Activated T-cell treated with anti-CD3 and anti-CD28 coated beads for 48 hours (primary cell): ENCODE measurements around the gene PTPRD.

ENCODE experiments used
- DNase-seq: peaks from one replicate; pipeline ENCODE4 v3.0.0-alpha.2; 2020; ENCODE audit warnings: low read depth

The PTPRD gene

DNA sequence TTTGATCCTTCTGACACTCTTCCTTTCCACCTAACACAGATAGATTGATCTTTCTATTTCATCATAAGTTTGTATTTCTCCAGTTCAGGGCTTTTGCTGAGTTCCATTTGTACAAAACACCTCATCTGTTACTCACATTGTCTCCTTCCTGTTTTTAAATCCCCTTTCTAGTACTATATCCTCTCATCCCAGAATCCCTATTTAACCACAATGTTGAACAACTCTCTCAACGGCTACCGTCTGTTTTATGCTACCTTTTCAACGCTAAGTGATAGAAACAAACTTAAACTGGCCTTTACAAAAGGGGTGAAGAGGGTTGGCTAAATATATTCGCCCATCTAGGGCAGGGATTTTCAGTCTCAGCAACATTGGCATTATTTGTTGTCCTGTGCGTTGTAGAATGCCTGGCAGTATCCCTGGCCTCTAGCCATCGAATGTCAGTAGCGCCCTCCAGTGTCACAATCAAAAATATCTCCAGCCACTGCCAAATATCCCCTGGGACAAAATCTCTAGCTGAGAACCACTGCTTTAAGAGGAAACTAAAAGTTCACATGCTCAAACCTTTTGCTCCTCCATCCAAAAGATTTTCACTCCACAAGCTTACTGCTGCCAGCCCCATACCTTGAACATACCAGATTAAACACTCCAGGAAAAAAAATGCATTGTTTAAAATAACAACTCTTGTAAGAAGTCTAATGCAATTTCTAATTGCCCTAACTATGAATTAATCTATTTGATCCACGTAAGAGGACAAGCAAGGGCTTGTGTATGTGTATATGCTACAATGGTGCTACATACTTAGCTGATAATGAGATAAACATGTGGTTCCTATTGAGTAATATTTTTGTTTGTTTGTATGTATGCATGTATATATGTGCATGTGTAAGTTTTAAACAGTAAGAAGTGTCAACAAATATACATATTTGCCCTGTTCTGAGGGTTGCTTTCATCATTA, 344.0 kb downstream of the PTPRD start:
- DNase-seq = no peak

GRCh38 chr9:10265153-10265631, 347.6 kb downstream of the PTPRD start:
- DNase-seq = no peak

GRCh38 chr9:10260501-10260900, 352.3 kb downstream of the PTPRD start:
- DNase-seq = no peak

- DNase-seq = no peak
Measured at GRCh38 chr9:10259668-10260067, 353.1 kb downstream of the PTPRD start.

DNA sequence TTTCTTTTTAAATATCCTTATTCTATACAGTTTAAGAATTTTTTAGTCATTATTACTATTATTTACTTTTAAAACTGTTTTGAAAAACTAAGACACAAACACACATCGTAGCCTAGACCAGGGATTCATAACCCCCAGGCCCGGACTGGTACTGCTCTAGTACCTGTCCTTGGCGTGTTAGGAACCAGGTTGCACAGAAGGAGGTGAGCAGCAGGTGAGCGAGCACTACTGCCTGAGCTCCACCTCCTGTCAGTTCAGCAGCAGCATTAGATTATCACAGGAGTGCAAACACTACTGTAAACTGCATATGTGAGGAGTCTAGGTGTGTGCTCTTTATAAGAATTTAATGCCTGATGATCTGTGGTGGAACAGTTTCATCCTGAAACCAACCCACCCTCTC, 357.0 kb downstream of the PTPRD start:
- DNase-seq = no peak

GRCh38 chr9:10254338-10254737, 358.5 kb downstream of the PTPRD start:
- no peak for DNase-seq

DNA sequence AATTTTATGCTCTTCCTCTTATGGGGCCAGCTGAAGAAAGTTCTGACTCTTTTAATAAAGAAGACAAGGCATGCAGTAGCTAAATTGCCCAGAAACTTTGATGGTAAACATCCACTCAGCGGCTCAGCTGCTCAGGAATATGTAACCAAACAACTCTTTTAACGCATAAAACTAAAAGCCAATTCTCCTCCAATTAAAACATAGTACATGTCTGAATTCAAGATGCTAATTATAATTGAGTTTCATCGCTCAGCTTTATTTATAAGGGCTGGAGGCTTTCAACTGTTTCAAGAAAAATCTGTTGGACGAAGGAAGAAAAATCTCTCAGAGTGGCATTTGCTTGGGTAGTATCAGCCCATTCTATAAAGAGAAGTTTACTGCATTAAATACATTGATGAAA, 359.5 kb downstream of the PTPRD start:
- DNase-seq = no peak

GRCh38 chr9:10252174-10252573, 360.6 kb downstream of the PTPRD start:
- DNase-seq = no peak

DNA sequence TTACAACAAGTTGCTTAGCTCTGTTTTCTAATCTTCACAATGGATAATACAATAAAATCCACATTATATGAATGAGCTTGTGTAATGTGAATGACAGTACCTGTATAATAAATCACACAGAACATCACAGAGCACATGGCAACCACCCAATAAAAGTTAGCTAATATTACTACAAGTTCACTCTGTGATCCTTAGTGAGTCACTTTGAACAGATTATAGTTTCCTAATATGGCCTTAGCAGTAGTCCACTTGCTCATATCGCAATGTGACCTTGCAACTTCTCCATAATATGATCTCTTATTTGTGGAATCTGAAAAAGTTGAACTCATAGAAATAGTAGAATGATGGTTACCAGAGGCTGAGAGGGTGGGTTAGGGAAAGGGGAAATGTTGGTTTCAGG, 361.3 kb downstream of the PTPRD start:
- no peak for DNase-seq

DNA sequence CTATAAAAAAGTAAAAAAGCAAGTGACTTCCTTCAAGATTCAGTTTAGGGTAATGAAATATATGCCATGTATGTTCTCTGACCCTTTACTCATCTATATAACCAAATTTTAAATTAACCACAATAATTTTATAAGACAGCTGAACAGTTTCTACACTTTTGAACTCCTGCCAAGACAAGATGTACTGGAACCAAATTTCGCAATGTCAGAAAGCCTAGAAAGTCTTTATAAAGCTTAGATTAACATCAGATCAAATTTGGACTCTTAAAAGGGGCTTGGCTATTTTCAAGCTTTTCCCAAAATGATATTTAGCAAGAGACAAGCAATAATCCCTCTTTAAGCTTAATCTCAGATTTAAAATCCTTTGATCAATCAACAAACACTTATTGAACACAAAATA, 362.6 kb downstream of the PTPRD start:
- no peak for DNase-seq

DNA sequence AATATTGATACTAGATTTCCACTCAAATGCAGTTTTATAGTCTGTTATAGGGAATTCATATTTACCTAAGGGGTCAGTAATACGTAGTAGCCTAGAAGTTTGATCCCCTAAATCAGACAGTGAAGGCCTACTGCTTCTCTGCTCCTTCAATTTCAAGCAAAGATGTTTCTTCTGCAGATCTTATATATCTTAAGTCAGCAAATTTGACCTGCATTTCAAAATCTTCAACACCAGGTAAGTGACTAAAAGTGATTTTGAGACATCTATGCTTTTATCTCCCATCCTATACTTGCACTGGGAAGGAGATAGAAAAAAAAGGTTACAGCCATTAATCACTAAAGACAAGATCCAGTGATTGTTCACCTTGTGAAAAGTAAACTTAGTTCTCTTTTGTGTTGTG, 363.9 kb downstream of the PTPRD start:
- DNase-seq = no peak

GRCh38 chr9:10242255-10242654, 370.5 kb downstream of the PTPRD start:
- DNase-seq = no peak

GRCh38 chr9:10238087-10238486, 374.7 kb downstream of the PTPRD start:
- no peak for DNase-seq

DNA sequence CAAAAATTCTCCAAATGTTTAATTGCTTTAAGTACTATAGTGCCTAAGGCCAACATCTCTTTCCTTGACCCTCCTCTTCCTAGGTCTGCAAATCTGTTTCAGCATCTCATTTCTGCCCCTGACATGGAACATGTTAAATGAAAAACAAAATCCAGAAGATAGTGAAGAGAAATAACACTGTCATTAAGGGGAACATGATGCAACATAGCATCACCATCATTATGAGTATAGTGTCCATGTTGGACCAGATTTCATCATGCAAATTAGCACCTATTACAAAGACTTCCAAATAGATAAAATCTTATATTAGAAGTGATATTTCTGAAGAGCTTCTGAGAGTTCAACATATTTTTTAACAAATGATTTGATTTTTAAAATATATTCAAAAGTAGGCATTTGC, 375.2 kb downstream of the PTPRD start:
- no peak for DNase-seq

DNA sequence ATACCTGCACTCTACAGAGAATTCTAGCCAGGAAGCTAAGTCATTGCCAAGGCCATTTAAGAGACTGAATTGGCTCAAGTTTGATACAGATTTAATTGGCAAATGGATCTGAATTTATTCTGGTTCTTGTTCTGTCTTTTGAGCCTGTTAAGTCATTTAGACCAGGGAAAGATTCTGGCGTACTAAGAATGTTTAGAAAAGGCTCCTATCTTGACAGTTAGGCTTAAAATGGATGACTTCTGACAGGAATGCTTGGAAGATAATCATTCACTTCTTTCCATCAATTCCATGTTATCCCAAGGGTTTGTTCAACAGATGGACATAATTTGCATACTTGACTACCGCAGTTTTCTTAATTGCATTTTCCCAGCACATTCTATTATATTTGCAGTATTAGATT, 376.6 kb downstream of the PTPRD start:
- no peak for DNase-seq

- no peak for DNase-seq
Measured at GRCh38 chr9:10235376-10235775, 377.4 kb downstream of the PTPRD start.

DNA sequence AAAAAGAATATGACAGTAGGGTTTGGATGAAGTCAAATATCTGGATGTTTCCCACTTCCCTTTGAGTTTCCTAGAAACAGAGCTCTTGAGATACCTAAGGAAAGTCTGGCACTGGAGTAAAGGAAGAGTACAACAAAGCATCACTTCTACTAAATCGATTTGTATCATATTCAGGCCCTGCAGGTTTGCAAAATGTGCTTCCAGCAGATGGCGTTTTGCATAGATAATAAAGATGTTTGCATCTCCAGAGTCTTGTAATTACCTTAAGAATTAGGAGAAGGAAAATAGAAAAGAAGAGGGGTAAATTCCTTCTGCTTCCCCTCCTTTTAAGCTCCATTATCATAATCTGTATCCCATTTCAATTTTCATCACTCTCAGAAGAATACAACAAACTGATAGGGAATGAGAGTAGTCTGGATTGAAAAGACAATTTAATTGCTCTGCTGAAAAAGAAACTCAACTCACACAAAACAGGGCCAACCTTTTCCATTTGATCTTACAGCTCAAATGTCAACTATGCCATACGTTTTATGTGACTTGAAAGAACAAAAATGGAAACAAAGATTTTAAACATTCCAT, 380.4 kb downstream of the PTPRD start:
- DNase-seq = no peak

DNA sequence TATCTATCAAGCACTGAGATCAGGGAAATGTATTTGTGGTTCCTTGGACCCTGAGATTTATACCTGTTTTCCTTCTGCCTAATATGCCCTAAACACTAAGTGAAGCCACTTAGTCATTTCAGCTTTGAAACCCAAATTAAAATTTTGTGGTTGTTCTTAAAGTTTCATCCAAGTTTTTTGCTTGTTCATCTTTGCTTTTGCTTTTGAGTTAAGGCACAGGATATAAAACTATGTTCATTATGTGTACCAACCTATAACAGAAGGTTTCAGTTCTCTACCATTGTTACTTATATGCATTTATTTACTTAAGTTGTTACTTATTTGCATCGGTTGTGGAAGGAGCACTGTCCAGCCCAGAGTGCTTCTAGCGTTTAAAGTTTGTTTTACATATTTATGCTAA, 382.3 kb downstream of the PTPRD start:
- DNase-seq = no peak

- no peak for DNase-seq
Measured at GRCh38 chr9:10228082-10228481, 384.7 kb downstream of the PTPRD start.

DNA sequence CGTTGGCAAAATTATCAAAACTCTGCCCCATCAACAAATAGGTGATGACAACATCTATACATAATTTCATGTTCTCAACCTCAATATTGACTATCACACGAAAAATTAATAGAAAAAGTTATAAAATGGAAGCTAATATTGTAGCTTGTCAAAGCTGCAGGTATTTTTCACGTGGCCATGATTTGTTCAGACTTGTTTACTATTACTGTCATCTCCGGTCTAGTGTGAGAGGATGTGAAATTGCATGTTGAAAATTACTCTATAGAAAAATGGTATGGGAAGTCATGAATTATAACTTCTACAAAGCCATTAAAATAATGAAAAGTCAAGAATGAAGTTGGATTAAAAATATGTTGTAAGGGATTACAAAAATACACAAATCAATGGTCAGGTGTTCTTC, 385.8 kb downstream of the PTPRD start:
- no peak for DNase-seq

- DNase-seq = no peak
Measured at GRCh38 chr9:10212702-10213101, 400.1 kb downstream of the PTPRD start.

DNA sequence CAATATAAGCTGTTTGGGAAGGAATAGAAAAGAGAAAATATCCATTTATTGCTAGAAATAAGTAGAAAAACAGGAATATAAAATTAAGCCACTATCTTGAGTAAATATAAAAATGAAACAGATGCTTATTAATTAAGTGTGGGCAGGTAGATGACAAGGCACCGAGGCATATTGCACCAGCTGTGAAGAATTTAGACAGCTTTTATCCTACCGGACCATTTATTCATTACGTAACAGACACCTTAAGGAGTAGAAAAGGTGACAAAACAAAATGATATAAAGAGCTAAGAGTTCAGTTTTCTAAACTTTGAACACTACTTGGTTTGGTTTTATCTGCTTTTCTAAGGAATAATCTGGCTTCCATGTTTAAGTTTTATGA, 404.1 kb downstream of the PTPRD start:
- no peak for DNase-seq

GRCh38 chr9:10204276-10204675, 408.5 kb downstream of the PTPRD start:
- DNase-seq = no peak

- no peak for DNase-seq
Measured at GRCh38 chr9:10173561-10173960, 439.2 kb downstream of the PTPRD start.
